IMR-90 (cell line): Measurements from ENCODE around the gene ATG9B. TPM values are rescaled to one million over a fixed set of nuclear protein-coding genes. Genes with fewer than 3 reads are reported as not detected.

ENCODE experiments used
- ATAC-seq: fragments of 200-7000 bp; cut with Tn5 transposase; 2 replicates; pipeline ENCODE4 v1.9.1; 2020; ENCODE audit warnings: low read depth, mild to moderate bottlenecking, moderate library complexity
- BruUV-seq: library from RNA; stranded (reverse); fragments of 400-500 nt; replicated peaks from 2 replicates; lab custom pipeline; 2021; lab: Mats Ljungman, UMichigan
- CTCF ChIA-PET: fragments of 300-600 bp; formaldehyde crosslinking; extraction: SDS; loops from one replicate; lab custom pipeline; 2021; ENCODE audit warnings: antibody characterized with exemption; lab: Yijun Ruan, JAX
- POLR2A ChIA-PET: fragments of 300-600 bp; sonication (Branson Sonifier 250); formaldehyde crosslinking; loops from one replicate; lab custom pipeline; 2022; ENCODE audit warnings: antibody characterized with exemption; ENCODE audit not compliant: unreplicated experiment; lab: Charles Lee
- DNase-seq: peaks from one replicate; pipeline ENCODE4 v3.0.0; 2013
- H2AFZ ChIP-seq: replicated peaks from 2 replicates; pipeline ENCODE3; 2013; ENCODE audit warnings: low read length, mild to moderate bottlenecking; ENCODE audit not compliant: poor library complexity
- H2AK5ac ChIP-seq: 2 replicates; pipeline ENCODE4 v1.6.1; 2013; ENCODE audit warnings: low read depth, low read length, inconsistent platforms
- H2AK9ac ChIP-seq: replicated peaks from 2 replicates; pipeline ENCODE3; 2013; ENCODE audit warnings: mild to moderate bottlenecking, low read depth, low read length, moderate library complexity; ENCODE audit not compliant: poor library complexity
- H2BK120ac ChIP-seq: 2 replicates; pipeline ENCODE4 v1.6.1; 2013; ENCODE audit warnings: low read depth, low read length, inconsistent platforms
- H2BK15ac ChIP-seq: 3 replicates; pipeline ENCODE4 v1.6.1; 2013; ENCODE audit warnings: low read depth, low read length, inconsistent platforms
- H2BK20ac ChIP-seq: 2 replicates; pipeline ENCODE4 v1.6.1; 2013; ENCODE audit warnings: low read depth, mild to moderate bottlenecking, inconsistent platforms, low read length, moderate library complexity
- H2BK5ac ChIP-seq: 2 replicates; pipeline ENCODE4 v1.6.1; 2013; ENCODE audit warnings: mild to moderate bottlenecking, low read depth, low read length, inconsistent platforms; ENCODE audit not compliant: poor library complexity, severe bottlenecking
- H3K14ac ChIP-seq: replicated peaks from 2 replicates; pipeline ENCODE4 v1.6.1; 2013; ENCODE audit warnings: low read depth, low read length, inconsistent platforms
- H3K18ac ChIP-seq: 2 replicates; pipeline ENCODE4 v1.6.1; 2013; ENCODE audit warnings: low read depth, low read length, control low read depth
- H3K23ac ChIP-seq: 2 replicates; pipeline ENCODE4 v1.6.1; 2013; ENCODE audit warnings: low read depth, low read length, inconsistent platforms
- H3K27ac ChIP-seq: 2 replicates; pipeline ENCODE4 v1.5.1; 2013; ENCODE audit warnings: mild to moderate bottlenecking, control low read depth, low read length; ENCODE audit not compliant: insufficient read depth
- H3K27me3 ChIP-seq: 2 replicates; pipeline ENCODE4 v1.6.1; 2013; ENCODE audit warnings: low read length; ENCODE audit not compliant: control insufficient read depth, insufficient read depth
- H3K36me3 ChIP-seq: 2 replicates; pipeline ENCODE4 v1.6.1; 2013; ENCODE audit warnings: low read length, mixed read lengths; ENCODE audit not compliant: control insufficient read depth, insufficient read depth
- H3K4ac ChIP-seq: 2 replicates; pipeline ENCODE4 v1.6.1; 2013; ENCODE audit warnings: low read depth, low read length, inconsistent platforms
- H3K4me1 ChIP-seq: 2 replicates; pipeline ENCODE4 v1.6.1; 2013; ENCODE audit warnings: low read length, mixed read lengths; ENCODE audit not compliant: control insufficient read depth, insufficient read depth
- H3K4me2 ChIP-seq: 2 replicates; pipeline ENCODE4 v1.6.1; 2013; ENCODE audit warnings: low read depth, mild to moderate bottlenecking, control low read depth, low read length, moderate library complexity
- H3K4me3 ChIP-seq: 2 replicates; pipeline ENCODE4 v1.5.1; 2013; ENCODE audit warnings: low read depth, mild to moderate bottlenecking, control low read depth, low read length, moderate library complexity; ENCODE audit not compliant: insufficient read depth
- H3K56ac ChIP-seq: 2 replicates; pipeline ENCODE4 v1.6.1; 2013; ENCODE audit warnings: low read length, inconsistent platforms; ENCODE audit not compliant: insufficient read depth; ENCODE audit errors: extremely low read depth
- H3K79me1 ChIP-seq, 2 experiments: 2 replicates each; pipeline ENCODE4 v1.6.1; 2013; ENCODE audit warnings: low read length in 2 of 2, inconsistent platforms in 1 of 2, low read depth in 1 of 2
- H3K9ac ChIP-seq: 2 replicates; pipeline ENCODE4 v1.6.1; 2013; ENCODE audit warnings: low read depth, low read length, control low read depth
- H3K9me1 ChIP-seq: 2 replicates; pipeline ENCODE4 v1.6.1; 2013; ENCODE audit warnings: low read length, inconsistent platforms; ENCODE audit not compliant: insufficient read depth
- H3K9me3 ChIP-seq: 2 replicates; pipeline ENCODE4 v1.6.1; 2013; ENCODE audit warnings: low read length; ENCODE audit not compliant: control insufficient read depth, insufficient read depth
- H4K20me1 ChIP-seq: 2 replicates; pipeline ENCODE4 v1.6.1; 2013; ENCODE audit warnings: low read length, inconsistent platforms; ENCODE audit not compliant: insufficient read depth
- H4K5ac ChIP-seq: 2 replicates; pipeline ENCODE4 v1.6.1; 2013; ENCODE audit warnings: mild to moderate bottlenecking, low read depth, low read length, control low read depth
- H4K8ac ChIP-seq, 2 experiments: 2 replicates each; pipeline ENCODE4 v1.6.1; 2013; ENCODE audit warnings: low read depth in 2 of 2, low read length in 2 of 2, control low read depth in 1 of 2, inconsistent platforms in 1 of 2
- H4K91ac ChIP-seq: 2 replicates; pipeline ENCODE4 v1.6.1; 2013; ENCODE audit warnings: low read depth, low read length, inconsistent platforms; ENCODE audit not compliant: insufficient read depth
- BHLHE40 ChIP-seq: fragments of 150-350 bp; IDR thresholded peaks from 2 replicates; pipeline ENCODE4 v1.6.1; 2016; ENCODE audit warnings: mild to moderate bottlenecking, low read depth, low read length
- CEBPB ChIP-seq: IDR thresholded peaks from 2 replicates; pipeline ENCODE4 v1.6.1; 2012; ENCODE audit warnings: low read depth, low read length, improper control_type of control experiment
- FOS ChIP-seq: fragments of 150-350 bp; IDR thresholded peaks from 2 replicates; pipeline ENCODE4 v1.6.1; 2016; ENCODE audit warnings: low read depth, low read length
- MAZ ChIP-seq: IDR thresholded peaks from 2 replicates; pipeline ENCODE4 v1.6.1; 2012; ENCODE audit warnings: low read depth, mild to moderate bottlenecking, low read length, improper control_type of control experiment, moderate library complexity, borderline replicate concordance
- NFE2L2 ChIP-seq: fragments of 150-350 bp; IDR thresholded peaks from 2 replicates; pipeline ENCODE4 v1.6.1; 2016; ENCODE audit warnings: low read depth, mild to moderate bottlenecking, low read length
- RAD21 ChIP-seq: IDR thresholded peaks from 2 replicates; pipeline ENCODE4 v1.6.1; 2012; ENCODE audit warnings: low read length, improper control_type of control experiment
- RFX5 ChIP-seq: IDR thresholded peaks from 2 replicates; pipeline ENCODE4 v1.8.0; 2012; ENCODE audit warnings: low read depth, mild to moderate bottlenecking, low read length, moderate library complexity
- WGBS, 2 experiments: methylation state at CpG; one replicate each; pipeline versions ENCODE4 v1.1.5 to v1.1.7; 2013; ENCODE audit warnings: missing lambda C conversion rate in 2 of 2; ENCODE audit not compliant: insufficient read length in 1 of 2; ENCODE audit errors: extremely low coverage in 2 of 2; 5-methylcytosine and 5-hydroxymethylcytosine counted together
- dilution Hi-C: fragments of 300-500 bp; cut with HindIII; formaldehyde crosslinking; loops from one replicate; pipeline ENCODE4 v1.14.3; 2018; ENCODE audit warnings: low sequenced_read_pairs; ENCODE audit not compliant: unreplicated experiment
- in situ Hi-C: fragments of 300-500 bp; cut with MboI; formaldehyde crosslinking; loops from 3 replicates; pipeline ENCODE4 v1.14.3; 2019; ENCODE audit warnings: low sequenced_read_pairs, inconsistent platforms, mixed read lengths
- intact Hi-C: fragments of 100-400 bp; cut with micrococcal nuclease; formaldehyde crosslinking; loops from 2 replicates; pipeline ENCODE4 v1.10.0; 2022
- polyA plus RNA-seq, 3 experiments: library from polyadenylated mRNA; depleted of rRNA; stranded (reverse); fragments of >200 nt; gene quantifications; 2 replicates each; pipeline ENCODE4 v1.2.3, GENCODE V29; 2012; ENCODE audit warnings: low replicate concordance in 1 of 3
- total RNA-seq: library from RNA; depleted of rRNA; stranded (reverse); fragments of >200 nt; gene quantifications from 2 replicates; pipeline ENCODE4 v1.2.3, GENCODE V29; 2012
- TF ChIP-seq, protein P1 (sequence below): fragments of 150-350 bp; IDR thresholded peaks from 2 replicates; pipeline ENCODE4 v1.6.1; 2016; ENCODE audit warnings: low read depth, mild to moderate bottlenecking, low read length, moderate library complexity, borderline replicate concordance

The ATG9B gene
- total and polyA plus RNA-seq, 2 of the 4 experiments (the other 2 are of a cell fraction), result 0.18 to 0.91 TPM

DNA sequence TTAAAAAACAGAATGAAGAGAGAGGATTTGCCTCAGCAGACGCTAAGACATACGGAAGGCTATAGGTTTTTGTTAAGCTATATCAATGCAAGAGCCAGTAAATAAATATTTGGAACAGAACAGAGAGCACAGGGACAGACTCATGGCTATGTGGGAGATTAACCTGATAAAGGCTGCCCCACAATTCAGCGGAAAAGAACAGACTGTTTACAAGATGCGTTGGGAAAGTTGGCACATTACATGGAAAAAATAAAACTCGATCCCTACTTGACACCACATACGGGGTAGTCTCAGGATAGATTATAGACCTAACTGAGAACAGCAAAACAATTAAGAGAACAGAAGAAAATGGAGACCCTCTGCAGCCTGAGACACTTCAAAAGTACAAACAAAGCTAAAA lies 56.9 kb downstream of the ATG9B start:
- no TSS peak for BruUV-seq
- Histone ChIP-seq H3K9me1 (no peaks in the 10 kb centered on the region), H3K79me1 (no peaks in the 10 kb centered on the region), H3K9ac (no peak overlapping the region), H2BK15ac (no peak overlapping the region), H2AFZ (no peak overlapping the region), H4K8ac (no peak overlapping the region), H3K27ac (no peak overlapping the region), H2BK20ac (no peak overlapping the region), H2AK5ac (no peak overlapping the region), H3K4me3 (no peak overlapping the region), H3K14ac (no peak overlapping the region), H3K4me2 (no peak overlapping the region), H3K9me3 (no peaks in the 10 kb centered on the region), H4K20me1 (no peaks in the 10 kb centered on the region; the same call in 1 of the 2 replicates), H3K56ac (no peak overlapping the region), H3K18ac (no peak overlapping the region), H3K4ac (no peak overlapping the region), H2AK9ac (no peak overlapping the region), H2BK120ac (no peak overlapping the region), H2BK5ac (no peak overlapping the region), H4K91ac (no peak overlapping the region), H3K36me3 (no peaks in the 10 kb centered on the region; the same call in 1 of the 2 replicates), H3K4me1 (peaks cover 20% of the 10 kb centered on the region; the same call in 1 of the 2 replicates), H3K23ac (no peak overlapping the region), H3K27me3 (peaks cover 23% of the 10 kb centered on the region), H4K5ac (no peak overlapping the region)
- ATAC-seq (no peak), DNase-seq (no peak)
- CTCF ChIA-PET, result interaction anchor here (0.8 kb wide), 1 partner anchor 21 kb away, joined by 3 read pairs; no protein-coding TSS in a partner anchor
- in situ Hi-C loops, result no loop called here
- dilution Hi-C loops, result no loop called here
- WGBS, 2 experiments, result 69% methylated on average over 2 of the region's 6 CpGs; no CpG with 5 or more reads in 1 of the 2 experiments
- intact Hi-C loops, result no loop called here
- no peak for TF ChIP-seq BHLHE40
- no peak for TF ChIP-seq NFE2L2
- no peak for TF ChIP-seq CEBPB
- TF ChIP-seq MAZ, result no peak
- TF ChIP-seq RFX5, result no peak
- TF ChIP-seq, protein P1, sequence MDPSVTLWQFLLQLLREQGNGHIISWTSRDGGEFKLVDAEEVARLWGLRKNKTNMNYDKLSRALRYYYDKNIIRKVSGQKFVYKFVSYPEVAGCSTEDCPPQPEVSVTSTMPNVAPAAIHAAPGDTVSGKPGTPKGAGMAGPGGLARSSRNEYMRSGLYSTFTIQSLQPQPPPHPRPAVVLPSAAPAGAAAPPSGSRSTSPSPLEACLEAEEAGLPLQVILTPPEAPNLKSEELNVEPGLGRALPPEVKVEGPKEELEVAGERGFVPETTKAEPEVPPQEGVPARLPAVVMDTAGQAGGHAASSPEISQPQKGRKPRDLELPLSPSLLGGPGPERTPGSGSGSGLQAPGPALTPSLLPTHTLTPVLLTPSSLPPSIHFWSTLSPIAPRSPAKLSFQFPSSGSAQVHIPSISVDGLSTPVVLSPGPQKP, result no peak
- TF ChIP-seq FOS, result no peak
- no peak for TF ChIP-seq RAD21
- POLR2A ChIA-PET, result no interaction called here
